Astrocyte of the hippocampus (primary cell): ENCODE results near the gene MYO1G.

Source experiments
- DNase-seq: peaks from one replicate; pipeline ENCODE4 v3.0.0; 2011; ENCODE audit warnings: low read depth, low spot score

The MYO1G gene

DNA sequence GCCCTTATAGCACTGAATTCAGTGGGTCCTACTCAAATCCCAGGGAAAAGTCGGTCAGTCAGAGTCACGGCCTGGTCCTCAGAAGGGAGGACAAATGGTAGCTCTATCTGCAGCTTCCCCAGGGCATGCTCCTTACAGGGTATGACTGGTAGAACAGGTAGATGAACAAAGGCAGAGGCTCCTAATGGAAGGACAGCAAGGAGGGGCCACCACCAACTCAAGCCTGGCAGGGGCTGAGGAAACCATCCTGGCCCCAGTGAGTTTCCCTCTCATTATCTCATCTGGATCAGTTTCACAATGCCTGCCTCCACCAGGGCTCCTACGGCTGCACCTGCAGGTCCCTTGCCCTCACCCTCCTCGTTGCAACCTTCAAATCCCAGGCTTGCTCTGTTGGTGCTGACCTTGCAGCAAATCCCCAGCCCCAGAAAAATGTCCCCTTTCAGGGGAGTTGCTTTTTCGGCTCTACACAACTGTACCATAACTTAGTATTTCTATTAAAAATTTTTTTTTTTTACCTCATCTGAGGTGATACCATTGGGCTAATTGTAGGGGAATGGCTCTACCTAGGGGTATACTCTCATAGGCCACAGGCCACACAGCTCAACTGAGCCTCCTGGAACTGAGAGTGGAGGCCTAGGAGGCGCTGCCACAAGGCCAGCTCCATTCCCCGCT lies 2.4 kb upstream of the MYO1G start:
- DNase-seq: no peak

- DNase-seq: peak; percentile 57
Observed at GRCh38 chr7:44980393-44981034, 1.7 kb upstream of the MYO1G start.

DNA sequence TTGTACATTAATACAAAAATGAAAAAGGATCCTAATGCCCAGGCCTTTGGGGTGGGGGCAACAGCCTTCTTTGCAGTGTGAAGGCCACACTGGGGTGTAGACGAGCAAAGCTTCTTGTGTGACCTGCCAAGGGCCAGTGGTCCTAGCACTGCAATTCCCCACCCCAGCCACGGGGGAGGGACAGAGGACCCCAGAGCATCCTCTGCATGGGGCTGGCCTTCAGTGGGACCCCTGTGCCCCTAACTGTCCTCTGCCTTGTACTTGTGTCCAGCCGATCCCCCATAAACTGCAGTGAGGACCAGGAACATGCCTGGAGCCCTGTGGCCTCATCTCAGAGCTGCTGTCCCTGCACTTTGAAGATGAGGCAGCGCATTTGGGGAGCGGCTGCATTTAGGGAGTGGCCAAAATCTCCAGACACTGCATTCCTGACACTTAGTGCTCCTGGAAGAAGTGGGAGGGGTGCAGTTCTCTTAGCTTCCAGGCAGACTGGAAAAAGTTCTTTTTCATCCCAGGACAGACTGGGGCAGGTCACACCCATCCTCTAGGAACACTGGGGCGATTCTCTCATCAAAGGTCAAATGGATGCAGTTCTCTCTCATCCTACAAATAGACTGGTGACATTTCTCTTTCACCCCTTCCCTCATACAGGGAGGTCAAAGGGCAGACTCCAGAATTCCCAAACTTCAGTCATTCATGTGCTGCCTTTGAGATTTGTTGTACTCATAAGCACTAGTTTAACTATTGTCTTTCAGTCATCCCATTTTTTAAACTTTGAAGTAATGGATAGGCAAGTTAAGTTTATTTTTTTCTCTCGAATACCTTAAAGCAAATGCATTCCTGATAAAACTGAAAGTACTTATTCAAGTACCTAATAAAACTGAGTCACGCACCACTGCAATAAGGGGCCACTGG lies 922 bp upstream of the MYO1G start:
- no peak for DNase-seq

DNA sequence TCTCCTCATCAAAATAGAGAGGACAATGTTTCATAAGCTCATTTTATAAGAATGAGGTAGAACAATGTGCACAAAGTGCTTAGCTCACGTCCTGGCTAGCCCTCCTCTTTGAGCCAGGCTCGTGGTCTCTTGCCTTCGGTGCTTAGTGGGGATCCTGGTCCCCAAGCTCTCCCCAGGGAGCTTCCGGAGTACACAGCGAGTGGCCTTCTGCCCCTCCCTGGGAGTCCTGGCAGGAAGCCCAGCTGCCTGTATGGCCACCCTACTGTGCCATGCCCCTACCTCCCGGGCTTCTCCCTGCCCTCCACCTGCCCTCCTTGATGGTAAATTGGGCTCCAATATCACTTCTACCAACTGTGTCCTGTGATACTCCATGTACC lies 868 bp downstream of the MYO1G start:
- DNase-seq: no peak

DNA sequence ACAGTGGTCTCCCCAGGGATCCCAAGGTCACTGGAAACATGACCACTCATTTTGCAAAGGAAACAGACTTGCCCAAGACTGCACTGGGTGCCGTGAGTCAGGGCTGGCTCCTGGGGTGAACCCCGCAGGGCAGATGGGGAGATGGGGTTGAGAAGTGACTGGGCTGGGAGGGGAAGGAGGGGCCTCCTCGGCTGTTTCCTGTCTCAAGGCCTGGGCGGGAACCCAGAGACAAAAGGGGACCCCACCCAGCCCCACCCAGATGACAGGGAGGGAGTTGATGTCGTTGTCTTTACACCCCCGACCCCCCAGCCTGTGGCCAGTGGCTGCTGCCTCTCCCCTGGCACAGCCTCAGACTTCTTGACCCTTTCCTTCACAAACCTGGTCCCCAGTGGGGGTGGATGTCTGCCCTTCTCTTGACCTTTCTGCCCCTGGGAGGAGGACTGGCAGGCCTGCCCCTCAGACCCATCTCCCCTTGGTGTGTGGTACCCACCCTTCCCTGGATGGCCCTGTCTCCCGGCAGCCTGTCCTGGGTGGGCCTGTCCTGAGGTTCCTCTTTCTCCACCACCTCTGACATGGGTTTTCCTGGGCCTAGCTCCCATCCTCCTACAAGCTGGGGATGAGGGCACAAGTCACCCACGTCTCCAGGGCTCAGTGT lies 1.4 kb downstream of the MYO1G start:
- no peak for DNase-seq

DNA sequence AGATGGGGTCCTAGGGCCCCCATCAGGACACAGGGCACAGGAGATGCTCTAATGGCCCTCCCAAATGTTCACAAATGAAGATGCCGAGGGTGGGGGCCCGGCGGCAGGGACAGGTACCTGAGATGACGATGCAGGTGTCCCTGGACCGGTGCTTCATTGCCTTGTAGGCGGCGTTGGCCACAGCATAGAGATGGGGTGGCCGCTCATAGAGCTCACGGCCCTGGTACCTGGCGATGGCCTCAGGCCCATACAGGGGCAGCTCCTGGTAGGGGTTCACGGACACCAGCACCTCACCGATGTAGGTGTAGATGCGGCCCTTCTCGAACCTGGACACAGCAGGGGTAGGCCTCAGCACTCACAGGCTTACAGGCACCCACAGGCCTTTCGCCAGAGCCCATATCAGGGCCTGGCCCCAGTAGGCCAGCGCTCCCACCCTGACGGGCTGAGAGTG lies 2.0 kb downstream of the MYO1G start:
- DNase-seq: no peak

GRCh38 chr7:44976040-44976745 lies 2.6 kb downstream of the MYO1G start:
- no peak for DNase-seq

GRCh38 chr7:44975331-44976039 lies 3.3 kb downstream of the MYO1G start:
- no peak for DNase-seq

GRCh38 chr7:44974549-44974948 lies 4.3 kb downstream of the MYO1G start:
- DNase-seq: no peak

DNA sequence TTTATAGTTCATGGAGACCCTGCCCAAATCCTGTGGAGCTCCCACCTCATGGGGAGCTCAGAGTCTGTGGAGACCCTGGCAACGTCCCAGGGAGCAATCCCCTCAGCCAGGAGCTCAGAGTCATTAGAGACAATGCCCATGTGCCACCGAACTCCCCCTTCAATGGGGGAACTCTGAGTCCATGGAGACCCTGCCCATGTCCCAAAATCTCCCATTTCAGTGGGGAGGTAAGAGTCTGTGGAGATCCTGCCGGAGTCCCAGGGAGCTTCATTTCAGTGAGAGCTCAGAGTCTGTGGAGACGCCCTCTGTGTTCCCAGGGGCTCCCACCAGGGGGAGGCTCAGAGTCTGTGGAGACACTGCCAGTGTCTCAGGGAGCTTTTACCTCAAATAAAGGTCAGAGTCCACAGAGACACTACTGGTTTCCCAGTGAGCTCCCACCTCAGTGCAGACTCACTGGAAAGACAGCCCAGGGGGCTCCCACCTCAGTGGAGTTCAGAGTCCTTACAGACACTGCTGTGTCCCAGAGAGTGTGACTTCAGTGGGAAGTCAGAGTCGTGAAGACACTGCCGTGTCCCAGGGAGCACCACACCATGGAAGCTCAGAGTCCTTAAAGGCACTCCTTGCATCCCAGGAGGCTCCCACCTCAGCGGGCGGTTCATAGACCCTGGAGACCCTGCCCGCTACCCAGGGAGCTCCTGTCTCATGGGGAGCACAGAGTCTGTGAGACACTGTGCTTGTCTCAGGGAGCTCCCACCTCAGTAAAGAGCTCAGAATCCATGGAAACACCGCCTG lies 5.0 kb downstream of the MYO1G start:
- no peak for DNase-seq

DNA sequence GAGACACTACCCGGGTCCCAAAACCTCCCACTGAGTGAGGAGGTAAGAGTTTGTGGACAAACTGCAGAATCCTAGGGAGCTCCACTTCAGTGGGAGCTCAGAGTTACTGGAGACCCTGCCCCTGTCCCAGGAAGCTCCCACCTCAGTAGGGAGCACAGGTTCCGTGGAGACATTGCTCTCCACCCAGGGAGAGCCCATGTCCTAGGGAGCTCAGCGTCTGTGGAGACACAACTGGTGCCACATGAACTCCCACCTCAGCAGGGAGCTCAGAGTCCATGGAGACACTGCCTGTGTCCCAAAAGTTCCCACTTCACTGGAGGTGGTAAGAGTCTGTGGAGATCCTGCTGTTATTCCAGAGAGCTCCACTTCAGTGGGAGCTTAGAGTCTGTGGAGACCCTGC lies 6.3 kb downstream of the MYO1G start:
- DNase-seq: no peak

GRCh38 chr7:44971902-44972441 lies 6.8 kb downstream of the MYO1G start:
- DNase-seq: no peak

GRCh38 chr7:44971188-44971901 lies 7.5 kb downstream of the MYO1G start:
- no peak for DNase-seq

GRCh38 chr7:44970523-44971051 lies 8.2 kb downstream of the MYO1G start:
- DNase-seq: no peak

DNA sequence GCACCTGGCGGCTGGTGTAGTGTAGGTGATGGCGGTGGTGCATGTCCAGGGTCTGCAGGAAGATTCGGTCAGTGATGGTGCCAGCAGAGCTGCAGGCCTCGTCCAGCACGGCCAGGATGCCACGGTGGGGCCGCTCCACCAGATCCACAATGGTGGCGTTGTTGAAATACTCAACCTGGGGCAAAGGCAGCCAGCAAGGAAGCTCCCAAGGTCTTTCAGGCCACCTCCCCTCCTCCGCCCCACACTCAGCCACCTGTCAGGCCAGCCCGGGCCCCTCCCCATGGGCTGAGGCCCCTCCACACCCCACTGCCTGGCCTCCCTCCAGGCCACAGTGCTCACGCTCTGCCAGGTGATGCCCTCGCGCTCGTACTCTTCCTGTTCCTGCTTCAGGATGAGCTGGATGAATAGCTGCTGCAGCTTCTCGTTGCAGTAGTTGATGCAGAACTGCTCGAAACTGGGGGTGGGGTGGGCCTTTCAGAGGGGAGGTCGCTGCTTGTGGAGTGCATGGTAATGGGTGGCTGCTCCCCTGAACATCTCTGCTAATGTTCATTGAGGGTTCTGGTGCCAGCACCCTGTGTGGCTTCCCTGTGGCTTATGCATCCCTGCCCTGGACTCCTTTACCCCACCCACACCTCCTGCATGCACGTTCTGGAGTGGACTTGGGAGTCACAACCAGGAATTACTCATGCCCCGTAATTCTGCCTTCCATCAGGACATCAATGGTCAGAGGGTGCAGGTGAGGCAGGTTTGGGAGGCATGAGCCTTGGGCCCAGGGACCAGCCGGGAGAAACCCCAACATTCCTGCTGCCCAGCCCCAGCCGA lies 8.9 kb downstream of the MYO1G start:
- DNase-seq: no peak

DNA sequence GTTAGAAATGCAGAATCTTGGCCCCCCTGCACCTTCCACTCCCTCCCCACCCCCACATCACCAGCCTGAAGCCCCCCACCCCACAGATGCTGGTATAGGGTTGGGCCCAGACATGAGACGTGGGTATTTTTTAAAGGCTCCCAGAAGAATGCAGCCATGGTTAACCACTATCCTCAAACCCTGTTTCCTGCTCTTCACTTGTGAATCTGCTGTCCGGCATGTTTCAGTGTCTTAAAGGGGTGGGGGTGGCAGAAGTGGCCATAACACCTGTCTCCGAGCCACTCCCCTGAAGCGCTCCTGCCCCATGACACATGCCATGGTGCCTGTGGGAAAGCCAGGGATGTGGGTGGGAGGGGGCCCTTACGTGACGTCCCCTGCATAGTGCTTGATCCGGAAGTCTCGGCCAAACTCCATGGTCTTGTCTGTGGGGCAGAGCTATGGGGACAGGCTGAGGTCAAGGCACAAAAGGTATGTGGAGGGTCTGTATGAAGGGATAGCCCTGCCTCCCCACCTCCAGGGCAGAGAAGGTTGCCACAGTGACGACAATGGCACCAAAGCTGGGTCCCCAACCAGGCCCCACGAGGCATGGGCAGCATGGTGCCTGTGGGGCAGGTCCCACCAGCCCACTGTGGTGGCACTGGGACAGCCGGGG lies 9.6 kb downstream of the MYO1G start:
- no peak for DNase-seq
